Fibroblast of pulmonary artery (primary cell): ENCODE measurements around the gene CRELD2.

Experiments used
- DNase-seq: peaks from one replicate; pipeline ENCODE4 v3.0.0-alpha.2; 2010; ENCODE audit warnings: low read depth
- H3K4me3 ChIP-seq: replicated peaks from 2 replicates; pipeline ENCODE4 v1.5.1; 2011; ENCODE audit warnings: low read depth, mild to moderate bottlenecking, control low read depth, low read length, moderate library complexity
- CTCF ChIP-seq: IDR thresholded peaks from 2 replicates; pipeline ENCODE4 v1.5.1; 2011; ENCODE audit warnings: mild to moderate bottlenecking, control low read depth, low read length, inconsistent platforms; ENCODE audit errors: missing control alignments

CRELD2 gene

GRCh38 chr22:49966774-49967705 is 48.6 kb downstream of the CRELD2 start:
- no peak for TF ChIP-seq CTCF
- no peak overlapping the region for H3K4me3 ChIP-seq
- DNase-seq = peak; percentile 48

GRCh38 chr22:49967706-49968208 is 49.3 kb downstream of the CRELD2 start:
- TF ChIP-seq CTCF = no peak
- DNase-seq = no peak
- H3K4me3 ChIP-seq = no peak overlapping the region

- H3K4me3 ChIP-seq = no peak overlapping the region
- no peak for DNase-seq
- no peak for TF ChIP-seq CTCF
Observed at GRCh38 chr22:49968313-49968830, 49.9 kb downstream of the CRELD2 start.

- no peak overlapping the region for H3K4me3 ChIP-seq
- no peak for DNase-seq
- no peak for TF ChIP-seq CTCF
Observed at GRCh38 chr22:49968831-49969661, 50.6 kb downstream of the CRELD2 start.

GRCh38 chr22:49969751-49970527 is 51.5 kb downstream of the CRELD2 start:
- DNase-seq = no peak
- no peak for TF ChIP-seq CTCF
- H3K4me3 ChIP-seq = no peak overlapping the region
